ENCODE measurements around the gene ASB16. TPM values are rescaled to one million over a fixed set of nuclear protein-coding genes. Genes with fewer than 3 reads are reported as not detected.

The ASB16 gene
- total RNA-seq, 2 donors from 2014 or later, result 0.53 TPM; not detected in 1

GRCh38 chr17:44176257-44176656 lies 5.8 kb downstream of the ASB16 start:
- no peak overlapping the region for H3K4me3 ChIP-seq (ENCODE audit: low read length)
- H3K9me3 ChIP-seq (ENCODE audit: control insufficient read depth, low read length), result no peaks in the 10 kb centered on the region
- no peak overlapping the region for H3K4me3 Mint-ChIP-seq
- no peak for TF ChIP-seq CTCF (conservative IDR thresholded peaks at IDR 0.05)
- H3K9ac ChIP-seq (ENCODE audit: extremely low read depth, low read length, poor library complexity, severe bottlenecking), result no peak overlapping the region
- WGBS, 2 experiments (ENCODE audit: insufficient coverage in 1 of 2, insufficient read length in 1 of 2), result 96 to 100% methylated on average over 1 of the region's 1 CpG
- no peaks in the 10 kb centered on the region for H3K4me1 Mint-ChIP-seq
- no peak for DNase-seq
- H3K9me3 Mint-ChIP-seq, result peaks cover 4% of the 10 kb centered on the region
- H3K4me1 ChIP-seq (ENCODE audit: control insufficient read depth, insufficient read depth, low read length), result no peaks in the 10 kb centered on the region
- no peak overlapping the region for H3K27ac Mint-ChIP-seq
- H3K27me3 ChIP-seq (ENCODE audit: control insufficient read depth, insufficient read depth, low read length, poor library complexity, severe bottlenecking), result no peaks in the 10 kb centered on the region
- no peaks in the 10 kb centered on the region for H3K27me3 Mint-ChIP-seq (ENCODE audit: insufficient read depth)
- H3K36me3 Mint-ChIP-seq (ENCODE audit: low read depth), result peaks cover 33% of the 10 kb centered on the region
- H3K27ac ChIP-seq (ENCODE audit: low read depth, low read length), result no peak overlapping the region
- H3K36me3 ChIP-seq (ENCODE audit: control insufficient read depth, insufficient read depth, low read length), result peaks cover 28% of the 10 kb centered on the region

- Mint-ChIP-seq H3K27me3 (ENCODE audit: insufficient read depth) (no peaks in the 10 kb centered on the region), H3K36me3 (ENCODE audit: low read depth) (peaks cover 39% of the 10 kb centered on the region), H3K27ac (no peak overlapping the region), H3K4me3 (no peak overlapping the region), H3K9me3 (peaks cover 10% of the 10 kb centered on the region), H3K4me1 (no peaks in the 10 kb centered on the region)
- H3K9ac ChIP-seq (ENCODE audit: extremely low read depth, low read length, poor library complexity, severe bottlenecking), result no peak overlapping the region
- H3K27me3 ChIP-seq (ENCODE audit: control insufficient read depth, insufficient read depth, low read length, poor library complexity, severe bottlenecking), result no peaks in the 10 kb centered on the region
- H3K36me3 ChIP-seq (ENCODE audit: control insufficient read depth, insufficient read depth, low read length), result peaks cover 33% of the 10 kb centered on the region
- H3K27ac ChIP-seq (ENCODE audit: low read depth, low read length), result no peak overlapping the region
- no peak overlapping the region for H3K4me3 ChIP-seq (ENCODE audit: low read length)
- WGBS, 2 experiments (ENCODE audit: insufficient coverage in 1 of 2, insufficient read length in 1 of 2), result 97 to 98% methylated on average over 23 to 54 of the region's 54 CpGs
- no peaks in the 10 kb centered on the region for H3K4me1 ChIP-seq (ENCODE audit: control insufficient read depth, insufficient read depth, low read length)
- DNase-seq, result no peak
- H3K9me3 ChIP-seq (ENCODE audit: control insufficient read depth, low read length), result peaks cover 5% of the 10 kb centered on the region
- TF ChIP-seq CTCF (conservative IDR thresholded peaks at IDR 0.05), result no peak
Measured at GRCh38 chr17:44176671-44177501, 6.4 kb downstream of the ASB16 start.

GRCh38 chr17:44177640-44178039 lies 7.1 kb downstream of the ASB16 start:
- Mint-ChIP-seq H3K9me3 (peaks cover 13% of the 10 kb centered on the region), H3K4me3 (no peak overlapping the region), H3K4me1 (no peaks in the 10 kb centered on the region), H3K27me3 (ENCODE audit: insufficient read depth) (no peaks in the 10 kb centered on the region), H3K27ac (no peak overlapping the region), H3K36me3 (ENCODE audit: low read depth) (peaks cover 47% of the 10 kb centered on the region)
- Histone ChIP-seq H3K9ac (ENCODE audit: extremely low read depth, low read length, poor library complexity, severe bottlenecking) (no peak overlapping the region), H3K27ac (ENCODE audit: low read depth, low read length) (no peak overlapping the region), H3K27me3 (ENCODE audit: control insufficient read depth, insufficient read depth, low read length, poor library complexity, severe bottlenecking) (no peaks in the 10 kb centered on the region), H3K9me3 (ENCODE audit: control insufficient read depth, low read length) (peaks cover 9% of the 10 kb centered on the region), H3K4me1 (ENCODE audit: control insufficient read depth, insufficient read depth, low read length) (no peaks in the 10 kb centered on the region), H3K36me3 (ENCODE audit: control insufficient read depth, insufficient read depth, low read length) (peaks cover 40% of the 10 kb centered on the region), H3K4me3 (ENCODE audit: low read length) (no peak overlapping the region)
- DNase-seq, result no peak
- TF ChIP-seq CTCF (conservative IDR thresholded peaks at IDR 0.05), result no peak
- 98% methylated on average over 4 of the region's 4 CpGs; no CpG with 5 or more reads in 1 of the 2 experiments for WGBS, 2 experiments (ENCODE audit: insufficient coverage in 1 of 2, insufficient read length in 1 of 2)

Data from endodermal cell (in vitro differentiated cells).